NK-92 treated with Interleukin-12 subunit alpha and Interleukin-12 subunit beta, amount 100 ng/mL, for 24 hours (cell line): Measurements from ENCODE around the gene SPATA31D3.
"Not testable (repeated sequence)": the region's sequence is repeated elsewhere in the genome, so short reads cannot be mapped to it uniquely, and the experiment has no call there.

Source experiments
- DNase-seq: peaks from one replicate; lab custom pipeline; 2025; lab: John Stamatoyannopoulos, UW

The SPATA31D3 gene

DNA sequence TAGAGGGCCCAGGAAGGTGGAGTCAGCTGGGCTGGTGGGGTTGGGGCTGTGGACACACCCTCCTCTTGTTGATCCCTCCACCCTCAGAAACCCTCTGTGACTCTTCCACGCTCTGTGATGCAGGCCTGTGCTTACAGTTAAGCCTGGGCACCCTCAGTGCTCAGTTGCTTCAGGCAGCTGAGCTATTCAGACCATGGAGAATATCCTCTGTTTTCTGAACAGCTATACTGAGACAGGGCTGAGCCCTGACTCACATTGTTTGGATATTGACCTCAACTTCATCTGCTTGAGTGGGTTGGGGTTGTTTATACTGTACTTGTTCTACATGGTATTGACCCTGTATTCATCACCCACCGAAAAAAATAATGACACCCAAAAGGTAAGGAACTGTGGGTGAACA lies at the start of gene SPATA31D3:
Gene SPATA31D3 (plus strand): TSS at position 108 of the 400 bp plus-strand sequence. CDS start 86 bp downstream, at position 194.
- not testable (repeated sequence) for DNase-seq

DNA sequence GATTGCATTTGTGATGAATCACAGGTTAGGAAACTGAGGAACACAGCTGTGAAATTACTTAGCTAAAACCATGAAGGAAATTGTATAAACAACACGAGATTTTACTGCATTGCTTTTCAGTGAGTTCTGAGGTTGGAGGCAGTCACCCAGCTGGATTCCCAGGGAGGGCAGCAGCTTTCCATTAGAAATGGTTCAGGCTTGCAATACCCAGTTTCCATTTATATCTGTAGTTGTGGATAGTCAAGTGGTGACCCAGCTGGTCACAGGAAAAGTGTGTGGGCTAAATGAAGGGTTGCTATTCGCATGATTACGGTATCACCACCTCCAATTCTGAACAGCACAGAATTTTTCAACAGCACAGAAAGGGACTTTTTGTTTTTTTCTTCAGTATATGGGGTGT lies 49.4 kb upstream of the SPATA31D3 start:
- no peak for DNase-seq

DNA sequence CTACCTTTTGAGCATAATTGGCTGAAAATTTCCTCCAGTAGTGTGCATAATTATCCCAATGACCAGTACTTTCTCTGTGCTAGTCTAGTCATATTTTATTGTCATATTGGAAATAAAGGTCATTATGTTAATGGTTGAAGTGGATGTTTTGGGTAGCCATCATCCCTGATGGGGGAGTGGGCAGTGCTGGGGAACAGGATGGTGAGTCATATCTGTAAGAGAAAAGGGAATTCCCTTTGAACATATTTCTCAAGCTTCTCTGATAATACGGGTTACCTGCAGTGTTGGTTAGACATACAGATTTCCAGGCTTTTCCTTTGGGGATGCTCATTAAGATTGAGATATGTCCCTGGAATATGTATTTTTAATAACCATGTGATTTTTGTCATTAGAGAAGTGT lies 48.4 kb upstream of the SPATA31D3 start:
- DNase-seq, result no peak

DNA sequence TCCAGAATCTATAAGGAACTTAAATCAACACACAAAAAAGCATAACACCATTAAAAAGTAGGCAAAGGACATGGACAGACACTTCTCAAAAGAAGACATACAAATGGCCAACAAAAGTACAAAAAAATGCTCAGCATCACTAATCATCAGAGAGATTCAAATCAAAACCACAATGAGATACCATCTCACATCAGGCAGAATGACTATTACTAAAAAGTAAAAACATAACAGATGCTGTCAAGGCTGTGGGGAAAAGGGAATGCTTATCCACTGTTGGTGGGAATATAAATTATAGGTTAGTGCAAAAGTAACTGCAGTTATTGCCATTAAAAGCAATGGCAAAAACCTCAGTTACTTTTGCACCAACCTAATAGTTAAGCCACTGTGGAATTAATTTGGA lies 47.2 kb upstream of the SPATA31D3 start:
- DNase-seq, result no peak

DNA sequence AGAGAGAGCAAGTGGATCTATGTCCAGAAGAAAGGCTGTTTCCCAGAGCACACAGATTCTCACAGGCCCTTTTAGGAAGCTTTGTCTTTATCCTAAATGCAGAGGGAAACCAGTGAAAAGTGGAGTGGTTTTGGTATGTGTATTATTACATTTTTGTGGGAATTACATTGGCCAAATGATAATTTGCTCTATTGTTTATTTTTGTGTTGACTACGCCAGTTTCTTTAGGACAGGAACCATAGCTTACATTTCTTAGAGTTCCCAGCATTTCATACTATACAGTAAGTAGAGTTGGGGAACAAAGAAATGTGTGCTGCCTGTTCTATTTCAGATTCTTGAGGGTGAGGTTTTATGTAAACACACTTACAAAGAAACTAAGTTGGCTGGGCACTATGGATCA lies 44.4 kb upstream of the SPATA31D3 start:
- DNase-seq, result no peak

DNA sequence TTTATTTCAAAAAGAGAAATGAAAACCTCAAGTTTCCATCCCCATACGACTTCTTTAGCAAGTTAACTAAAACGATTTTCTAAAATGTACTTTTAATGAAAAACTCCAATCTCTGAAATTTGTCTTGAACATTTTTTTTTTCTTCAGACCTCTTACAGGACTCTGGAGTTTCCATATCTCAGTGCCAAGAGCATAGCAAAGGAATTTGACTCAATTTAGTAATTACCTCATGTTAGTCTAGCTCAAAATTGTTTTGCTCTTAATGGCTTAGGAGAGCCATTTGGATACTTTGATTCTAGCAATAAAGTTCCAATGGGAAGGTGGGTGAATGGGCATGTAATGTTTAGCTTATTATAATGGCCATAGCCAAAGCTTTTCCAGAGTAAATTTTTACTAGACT lies 41.1 kb upstream of the SPATA31D3 start:
- DNase-seq, result no peak

DNA sequence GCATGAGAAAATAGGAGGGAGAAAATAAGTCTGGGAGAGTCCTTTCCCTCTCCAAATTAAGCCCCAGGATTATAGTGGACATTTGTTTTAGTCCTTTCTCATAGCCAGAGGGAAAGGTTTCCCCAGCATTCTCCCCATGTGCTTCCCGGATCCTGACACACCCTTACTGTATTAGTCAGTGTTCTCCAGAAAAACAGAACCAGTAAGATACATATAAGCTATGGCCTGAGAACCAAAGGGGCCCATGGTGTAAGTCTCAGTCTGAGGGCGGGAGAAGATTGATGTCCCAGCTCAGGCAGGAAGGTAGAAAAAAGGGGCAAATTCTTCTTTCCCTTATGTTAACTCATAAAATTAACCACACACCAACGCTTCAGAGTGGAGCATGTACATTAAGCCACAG lies 40.7 kb upstream of the SPATA31D3 start:
- DNase-seq, result no peak

DNA sequence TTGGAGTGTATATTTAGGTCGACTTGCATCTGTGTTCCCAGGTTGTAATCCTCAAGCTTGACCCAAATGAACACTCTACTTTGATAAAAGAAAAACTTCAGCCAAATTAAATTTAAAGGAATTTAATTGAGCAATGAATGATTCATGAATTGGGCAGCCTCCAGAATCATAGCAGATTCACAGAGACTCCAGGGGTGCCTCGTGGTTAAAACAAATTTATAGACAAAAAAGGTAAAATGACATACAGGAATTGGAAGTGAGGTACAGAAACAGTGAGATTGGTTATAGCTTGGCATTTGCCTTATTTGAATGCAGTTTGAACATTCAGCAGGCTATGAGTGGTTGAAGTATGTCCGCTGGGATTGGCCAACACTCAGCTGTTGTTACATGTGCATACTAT lies 36.6 kb upstream of the SPATA31D3 start:
- no peak for DNase-seq

DNA sequence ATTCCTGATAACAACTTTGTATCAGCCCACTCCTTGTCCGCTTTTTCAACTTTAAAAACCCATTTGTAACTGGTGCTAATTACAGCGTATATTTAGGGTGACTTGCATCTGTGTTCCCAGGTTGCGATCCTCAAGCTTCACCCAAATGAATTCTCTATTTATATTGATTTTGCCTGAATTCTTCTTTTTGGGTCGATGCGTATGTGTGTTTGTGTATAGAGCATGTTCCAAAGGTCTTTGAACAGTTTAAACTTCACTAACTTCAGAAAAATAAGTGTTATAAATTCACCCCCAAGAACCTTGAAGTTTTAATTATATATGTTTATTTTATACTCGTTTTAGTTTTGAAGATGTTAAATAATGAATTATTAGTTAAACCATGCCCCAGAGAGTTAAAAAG lies 31.2 kb upstream of the SPATA31D3 start:
- no peak for DNase-seq

DNA sequence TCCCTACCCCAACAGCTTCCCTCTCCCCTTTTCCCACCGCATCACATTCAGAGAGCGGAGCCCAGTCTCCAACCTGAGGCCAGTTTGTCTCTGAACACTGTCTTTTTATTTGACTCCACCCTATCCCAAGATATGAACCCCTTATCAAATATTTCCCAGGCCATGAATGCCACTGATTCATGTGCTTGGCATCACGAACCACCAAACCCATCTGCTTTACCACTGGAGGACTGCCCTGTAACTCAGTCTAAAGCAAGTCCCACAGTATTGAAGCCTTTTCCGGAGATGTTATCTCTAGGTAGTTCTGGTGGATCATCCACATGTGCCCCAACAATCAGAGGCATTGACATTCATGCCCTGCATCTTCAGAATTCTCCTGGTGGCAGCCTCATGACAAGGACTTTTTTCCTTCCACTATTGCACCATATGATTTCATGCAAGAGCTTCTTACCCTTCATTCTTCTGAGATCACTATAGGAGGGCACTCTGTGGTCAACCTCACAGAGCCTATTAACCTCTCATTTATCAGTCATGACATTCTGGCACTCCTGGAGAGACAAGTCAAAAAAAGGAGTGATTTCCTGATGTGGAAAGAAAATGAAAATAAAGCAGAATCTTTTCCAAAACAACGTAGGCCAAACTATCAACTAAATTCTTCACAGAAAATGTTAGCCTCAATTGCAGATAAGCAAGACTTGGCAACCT lies 27.3 kb upstream of the SPATA31D3 start:
- DNase-seq, result no peak

DNA sequence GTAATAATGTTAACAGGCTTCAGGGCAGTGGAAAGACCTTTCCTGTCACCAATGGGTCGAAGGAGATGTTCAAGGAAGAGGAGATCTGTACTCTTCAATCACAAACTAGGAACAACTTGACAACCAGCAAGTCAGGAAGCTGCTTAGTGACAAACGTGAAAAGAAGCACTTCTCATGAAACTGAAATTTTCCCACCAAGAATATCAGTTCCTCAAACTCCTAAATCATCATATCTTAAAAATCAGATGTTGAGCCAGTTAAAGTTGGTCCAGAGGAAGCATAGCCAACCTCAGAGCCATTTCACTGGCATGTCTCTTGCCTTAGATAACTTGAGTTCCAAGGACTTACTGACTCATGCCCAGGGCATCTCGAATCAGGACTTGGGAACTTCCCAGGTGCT lies 24.8 kb upstream of the SPATA31D3 start:
- not testable (repeated sequence) for DNase-seq

DNA sequence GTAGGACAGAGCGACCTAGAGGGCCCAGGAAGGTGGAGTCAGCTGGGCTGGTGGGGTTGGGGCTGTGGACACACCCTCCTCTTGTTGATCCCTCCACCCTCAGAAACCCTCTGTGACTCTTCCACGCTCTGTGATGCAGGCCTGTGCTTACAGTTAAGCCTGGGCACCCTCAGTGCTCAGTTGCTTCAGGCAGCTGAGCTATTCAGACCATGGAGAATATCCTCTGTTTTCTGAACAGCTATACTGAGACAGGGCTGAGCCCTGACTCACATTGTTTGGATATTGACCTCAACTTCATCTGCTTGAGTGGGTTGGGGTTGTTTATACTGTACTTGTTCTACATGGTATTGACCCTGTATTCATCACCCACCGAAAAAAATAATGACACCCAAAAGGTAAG lies 15.0 kb upstream of the SPATA31D3 start, which contains the start of gene SPATA31D4:
Gene SPATA31D4 (plus strand): TSS at position 124 of the 400 bp plus-strand sequence. CDS start 86 bp downstream, at position 210.
- not testable (repeated sequence) for DNase-seq

DNA sequence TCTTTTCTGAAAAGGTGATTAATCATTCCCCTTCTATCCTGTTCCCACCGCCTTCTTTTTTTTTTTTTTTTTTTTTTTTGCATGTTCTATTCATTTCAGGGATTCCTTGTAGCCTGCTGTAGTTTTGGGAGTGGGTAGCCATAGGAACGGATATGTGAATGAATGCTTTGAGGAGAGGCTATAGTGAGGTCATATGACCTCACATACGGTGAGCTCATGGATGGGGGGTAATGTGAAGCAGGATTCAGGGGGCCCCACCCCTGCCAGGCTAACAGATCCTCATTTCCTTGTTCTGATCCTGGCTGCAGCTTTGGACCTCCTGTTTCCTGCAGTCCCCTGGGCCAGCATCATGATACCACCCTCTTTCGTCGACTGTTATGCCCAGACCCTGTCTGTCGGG lies 13.2 kb upstream of the SPATA31D3 start:
- not testable (repeated sequence) for DNase-seq

DNA sequence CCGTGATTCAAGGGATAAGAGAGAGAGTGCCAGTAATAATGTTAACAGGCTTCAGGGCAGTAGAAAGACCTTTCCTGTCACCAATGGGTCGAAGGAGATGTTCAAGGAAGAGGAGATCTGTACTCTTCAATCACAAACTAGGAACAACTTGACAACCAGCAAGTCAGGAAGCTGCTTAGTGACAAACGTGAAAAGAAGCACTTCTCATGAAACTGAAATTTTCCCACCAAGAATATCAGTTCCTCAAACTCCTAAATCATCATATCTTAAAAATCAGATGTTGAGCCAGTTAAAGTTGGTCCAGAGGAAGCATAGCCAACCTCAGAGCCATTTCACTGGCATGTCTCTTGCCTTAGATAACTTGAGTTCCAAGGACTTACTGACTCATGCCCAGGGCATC lies 9.8 kb upstream of the SPATA31D3 start:
- DNase-seq, result not testable (repeated sequence)

DNA sequence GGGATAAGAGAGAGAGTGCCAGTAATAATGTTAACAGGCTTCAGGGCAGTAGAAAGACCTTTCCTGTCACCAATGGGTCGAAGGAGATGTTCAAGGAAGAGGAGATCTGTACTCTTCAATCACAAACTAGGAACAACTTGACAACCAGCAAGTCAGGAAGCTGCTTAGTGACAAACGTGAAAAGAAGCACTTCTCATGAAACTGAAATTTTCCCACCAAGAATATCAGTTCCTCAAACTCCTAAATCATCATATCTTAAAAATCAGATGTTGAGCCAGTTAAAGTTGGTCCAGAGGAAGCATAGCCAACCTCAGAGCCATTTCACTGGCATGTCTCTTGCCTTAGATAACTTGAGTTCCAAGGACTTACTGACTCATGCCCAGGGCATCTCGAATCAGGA lies 5.3 kb downstream of the SPATA31D3 start:
- not testable (repeated sequence) for DNase-seq

DNA sequence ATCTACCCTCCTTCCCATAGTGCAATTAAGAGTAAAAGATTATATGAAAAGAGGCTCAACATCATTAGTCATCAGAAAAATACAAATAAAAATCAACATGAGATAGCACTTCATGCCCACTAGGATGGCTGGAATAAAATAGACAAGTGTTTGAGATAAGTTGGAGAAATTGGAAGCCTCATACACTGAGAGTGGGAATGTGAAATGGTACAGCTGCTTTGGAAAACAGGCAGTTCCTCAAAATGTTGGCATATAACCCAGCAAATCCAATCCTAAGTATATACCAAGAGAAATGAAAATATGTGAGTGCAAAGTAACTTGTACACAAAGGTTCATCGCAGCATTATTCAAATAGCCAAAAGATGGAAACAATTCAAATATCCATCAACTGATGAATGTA lies 9.8 kb downstream of the SPATA31D3 start:
- no peak for DNase-seq

DNA sequence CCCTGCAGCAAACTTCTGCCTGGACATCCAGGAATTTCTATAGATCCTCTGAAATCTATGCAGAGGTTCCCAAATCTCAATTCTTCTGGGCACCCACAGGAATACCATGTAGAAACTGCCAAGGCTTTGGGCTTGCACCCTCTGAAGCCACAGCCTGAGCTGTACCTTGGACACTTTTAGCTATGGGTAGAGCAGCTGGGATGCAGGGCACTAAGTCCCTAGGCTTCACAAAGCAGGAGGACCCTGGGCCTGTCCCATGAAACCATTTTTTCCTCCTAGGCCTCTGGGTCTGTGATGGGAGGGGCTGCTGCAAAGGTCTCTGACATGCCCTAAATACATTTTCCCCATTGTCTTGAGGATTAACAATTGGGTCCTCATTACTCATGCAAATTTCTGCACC lies 12.3 kb downstream of the SPATA31D3 start:
- DNase-seq, result no peak

DNA sequence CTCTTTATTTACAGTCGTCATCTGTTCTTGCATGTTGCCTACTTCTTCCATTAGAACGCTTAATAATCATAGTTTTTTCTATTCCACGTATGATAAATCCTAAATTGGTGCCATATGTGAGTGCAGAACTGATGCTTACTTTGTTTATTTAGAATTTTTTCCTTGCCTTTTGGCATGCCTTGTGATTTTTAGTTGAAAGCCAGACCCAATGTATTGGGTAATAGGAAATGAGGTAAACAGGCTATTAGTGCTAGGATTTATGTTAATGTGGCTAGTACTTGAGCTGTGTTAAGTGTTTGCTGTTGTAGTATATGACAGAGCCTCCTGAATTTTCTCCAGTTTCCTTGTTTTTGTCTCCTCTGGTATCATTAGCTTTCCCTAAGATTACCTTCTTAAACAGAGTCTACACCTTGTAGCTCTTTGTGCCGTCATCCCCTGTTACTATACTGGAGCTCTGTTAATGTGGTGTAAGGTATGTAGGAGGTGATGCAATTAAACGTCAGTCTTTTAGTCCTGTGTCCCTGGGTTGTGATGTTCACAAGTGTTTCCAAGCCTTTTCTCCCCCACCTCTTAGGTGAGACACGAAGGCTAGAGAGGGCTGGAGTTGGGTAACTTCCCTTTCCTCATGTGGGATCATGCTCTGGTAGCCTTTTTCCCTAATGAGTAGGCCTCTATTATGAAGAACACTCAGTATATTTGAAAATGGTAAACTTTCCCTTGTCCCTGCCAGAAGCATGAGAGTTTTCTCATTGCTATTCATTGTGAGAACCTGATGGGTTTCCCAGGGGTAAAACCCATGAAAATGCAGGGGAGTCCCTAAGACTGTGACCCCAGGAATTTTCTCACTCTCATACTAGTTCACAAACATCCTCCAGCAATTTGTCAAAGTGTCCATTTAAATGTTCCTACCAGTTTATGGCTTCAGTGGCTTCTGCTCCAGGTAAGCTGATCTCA lies 21.2 kb downstream of the SPATA31D3 start:
- DNase-seq, result no peak

DNA sequence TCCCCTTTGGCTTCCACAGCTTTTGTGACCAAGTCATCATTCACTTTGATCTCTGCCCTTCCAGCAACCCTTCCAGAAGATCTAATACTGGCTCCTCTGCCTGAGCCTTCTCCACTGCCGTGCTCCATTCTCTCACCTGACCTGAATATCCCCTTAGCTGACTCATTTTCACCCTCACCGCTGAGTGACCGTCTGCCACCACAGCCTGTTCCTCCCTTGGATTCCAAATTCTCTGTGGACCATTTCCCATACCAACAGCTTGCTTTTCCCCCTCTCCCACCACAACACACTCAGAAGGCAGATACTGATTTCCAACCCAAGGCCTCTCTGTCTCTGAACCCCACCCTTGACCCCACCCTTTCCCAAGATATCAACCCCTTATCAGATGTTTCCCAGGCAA lies 24.7 kb downstream of the SPATA31D3 start:
- no peak for DNase-seq

DNA sequence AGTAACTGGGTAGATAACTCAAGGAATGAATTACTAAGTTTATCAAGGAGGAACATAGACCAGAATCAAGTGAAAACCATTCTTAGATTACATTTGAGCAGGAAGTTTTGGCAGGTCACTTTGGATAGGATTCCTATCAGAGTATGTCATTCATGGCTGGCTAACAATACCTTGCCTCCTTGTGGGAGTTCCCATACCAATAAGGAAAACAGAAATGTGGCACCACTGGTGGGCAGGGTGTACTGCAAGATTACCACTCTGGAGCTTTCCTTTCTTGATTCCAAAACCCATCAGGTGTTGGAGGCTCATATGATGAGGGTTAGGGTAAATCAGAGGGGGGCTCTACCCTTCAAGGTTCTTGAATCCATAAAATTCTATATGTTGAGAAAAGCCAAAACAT lies 26.7 kb downstream of the SPATA31D3 start:
- DNase-seq, result no peak

DNA sequence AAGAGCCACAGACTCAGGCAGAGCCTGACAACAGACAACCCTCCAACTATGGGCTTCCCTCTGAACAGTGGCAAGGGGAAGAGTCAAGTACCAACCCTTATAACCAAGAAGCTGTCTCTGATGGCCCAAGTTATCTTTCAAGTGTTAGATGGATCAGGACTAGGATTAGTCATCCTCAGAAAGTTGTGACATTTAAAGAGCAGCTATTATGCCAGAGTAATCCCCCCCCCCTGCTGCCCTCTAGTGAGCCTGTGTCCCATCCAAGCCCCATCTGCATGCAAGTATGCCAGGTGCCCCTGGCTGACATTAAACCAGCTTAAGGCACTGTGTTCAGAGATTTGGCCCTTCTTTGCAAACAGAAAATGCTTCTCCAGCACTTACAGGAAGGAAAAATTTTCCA lies 28.4 kb downstream of the SPATA31D3 start:
- no peak for DNase-seq

DNA sequence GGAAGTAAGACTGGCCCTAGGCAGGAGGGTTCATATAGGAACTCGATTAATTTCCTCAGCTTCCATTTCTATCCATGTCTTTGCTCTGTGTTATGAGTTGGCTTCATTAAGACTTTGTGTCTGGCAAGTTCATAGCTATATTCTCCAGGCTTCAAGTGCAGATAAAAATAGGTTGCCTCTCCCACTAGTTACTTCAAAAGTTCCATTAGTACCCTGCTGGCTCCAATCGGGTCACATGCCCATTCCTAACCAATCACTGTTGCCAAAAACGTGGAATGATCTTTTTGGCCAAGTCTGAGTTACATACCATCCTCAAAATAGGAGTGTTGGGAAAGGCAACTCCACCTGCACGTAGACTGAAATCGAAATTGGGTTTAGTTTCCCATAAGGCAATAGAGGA lies 31.5 kb downstream of the SPATA31D3 start:
- no peak for DNase-seq

DNA sequence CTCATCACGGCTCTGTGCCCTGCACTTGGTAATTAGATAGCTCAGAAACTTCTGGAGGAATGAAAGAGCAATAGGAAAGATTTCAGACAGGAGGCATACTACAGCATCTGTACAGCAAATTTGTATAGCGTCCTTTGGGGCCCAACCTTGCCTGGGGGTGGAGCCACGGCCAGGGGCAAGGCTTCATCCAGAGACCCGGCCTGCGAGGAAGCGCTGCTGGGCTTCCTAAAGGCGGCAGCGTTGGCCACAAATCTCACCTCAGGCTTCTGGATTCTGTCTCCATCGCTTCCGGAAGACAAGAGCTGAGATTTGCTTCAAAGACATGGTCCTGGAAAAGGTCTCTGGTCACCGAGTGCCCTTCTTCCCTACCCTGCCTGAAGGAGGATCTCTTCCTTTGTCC lies 33.1 kb downstream of the SPATA31D3 start:
- no peak for DNase-seq
